Pancreas (tissue), 10 donors: ENCODE measurements around the gene ITGA2. TPM values are rescaled to one million over a fixed set of nuclear protein-coding genes. Genes with fewer than 3 reads are reported as not detected.

Source experiments
- ATAC-seq, 4 donors: fragments of 200-7000 bp; cut with Tn5 transposase; one replicate each; pipeline versions ENCODE4 v1.8.0 to v1.9.1; 2020; ENCODE audit warnings: mild to moderate bottlenecking in 4 of 4, moderate library complexity in 4 of 4
- DNase-seq, 6 donors: peaks; one replicate each; pipeline ENCODE4 v3.0.0-alpha.2; 2020
- FAIRE-seq: peaks from 2 replicates; lab custom pipeline; 2012; peaks lifted over from hg19 to GRCh38; lab: Jason Lieb, UNC
- H3K27ac ChIP-seq, 4 donors: fragments of 200-600 bp; sonication (generic); 1 replicate in 3 of 4; 2 replicates in 1 of 4; pipeline versions ENCODE4 v1.5.0 to v1.8.0; 2020
- H3K27me3 ChIP-seq, 4 donors: fragments of 200-600 bp; one replicate each; pipeline ENCODE4 v1.8.0; 2021
- H3K36me3 ChIP-seq, 3 donors: fragments of 200-600 bp; sonication (generic) in 1 of 3; one replicate each; pipeline versions ENCODE4 v1.5.0 to v1.8.0; 2020 to 2021
- H3K4me1 ChIP-seq, 3 donors: fragments of 200-600 bp; one replicate each; pipeline ENCODE4 v1.8.0; 2021
- H3K4me3 ChIP-seq, 4 donors: fragments of 200-600 bp; sonication (generic) in 2 of 4; one replicate each; pipeline versions ENCODE4 v1.5.0 to v1.8.0; 2020 to 2021
- H3K9me3 ChIP-seq, 4 donors: fragments of 200-600 bp; one replicate each; pipeline ENCODE4 v1.8.0; 2021
- WGBS, 2 donors: extraction: QIAGEN DNeasy Blood & Tissue Kit; methylation state at CpG; one replicate each; pipeline ENCODE4 v1.1.7; 2013; 5-methylcytosine and 5-hydroxymethylcytosine counted together
- intact Hi-C, 3 donors: fragments of 100-400 bp; cut with DNase I; formaldehyde crosslinking; loops; one replicate each; pipeline versions ENCODE4 v1.11.1 to v1.14.2; 2022
- polyA plus RNA-seq, 2 donors: library from polyadenylated mRNA; stranded (reverse); fragments of 200-250 nt; gene quantifications; one replicate each; pipeline ENCODE4 v1.2.3, GENCODE V29; 2013
- total RNA-seq, 6 donors: library from RNA; stranded (reverse); fragmentation: NEBNext Ultra II Directional in 4 of 6; extraction: Animal tissue kit (Norgen Biotek cat#: 25700) in 4 of 6; gene quantifications; one replicate each; pipeline versions ENCODE4 v1.2.1 to v1.2.4, GENCODE V29; 2021 to 2023
- TF ChIP-seq, protein P1 (sequence below), 4 donors: fragments of 200-600 bp; sonication (generic) in 3 of 4; IDR thresholded peaks; one replicate each; pipeline versions ENCODE4 v1.5.0 to v1.8.0; 2021; ENCODE audit warnings: antibody characterized with exemption in 4 of 4
- donor health status: healthy with polysubstance abuse.
- donor health status: DM: no; HTN: no; CAD: no; lungs with moderate emphysema.
- donor health status: DM: no; HTN: no; CAD: no.
- donor health status: control.
- donor health status: control.
- donor health status: Bipolar disorder and iron deficiency.
- donor health status: DM: yes; HTN: yes; CAD: no.
- donor health status: DM: no; HTN: no; CAD: no.
- donor health status: DM: no; HTN: no; CAD: no.
- donor health status: DM: yes; HTN: yes; CAD: no.

Gene ITGA2
- total and polyA plus RNA-seq, 8 donors = 0.30 to 12.6 (median 1.5) TPM

DNA sequence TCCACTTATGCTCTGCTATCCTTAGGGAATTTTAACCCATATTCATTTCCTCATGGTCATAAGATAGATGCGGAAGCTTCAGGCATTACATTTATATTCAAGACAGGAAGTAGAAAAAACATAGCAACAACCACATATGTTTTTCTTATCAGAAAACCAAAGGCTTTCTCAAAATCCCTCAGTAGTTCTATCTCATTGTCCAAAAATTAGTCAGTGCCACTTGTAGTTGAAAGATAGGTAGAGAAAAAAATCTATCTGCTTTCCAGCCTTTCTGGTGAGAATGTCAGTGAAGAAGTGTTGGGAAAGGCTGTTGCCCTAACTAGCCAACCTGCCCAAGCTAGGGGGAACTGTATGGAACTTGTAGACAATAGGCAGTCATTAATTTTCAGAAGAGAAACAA lies 143.9 kb downstream of the ITGA2 start:
- no peak overlapping the region for H3K27ac ChIP-seq
- DNase-seq (no peak), ATAC-seq (no peak), FAIRE-seq (no peak)
- intact Hi-C loops = no loop called here
- H3K36me3 ChIP-seq = no peaks in the 10 kb centered on the region
- TF ChIP-seq, protein P1, sequence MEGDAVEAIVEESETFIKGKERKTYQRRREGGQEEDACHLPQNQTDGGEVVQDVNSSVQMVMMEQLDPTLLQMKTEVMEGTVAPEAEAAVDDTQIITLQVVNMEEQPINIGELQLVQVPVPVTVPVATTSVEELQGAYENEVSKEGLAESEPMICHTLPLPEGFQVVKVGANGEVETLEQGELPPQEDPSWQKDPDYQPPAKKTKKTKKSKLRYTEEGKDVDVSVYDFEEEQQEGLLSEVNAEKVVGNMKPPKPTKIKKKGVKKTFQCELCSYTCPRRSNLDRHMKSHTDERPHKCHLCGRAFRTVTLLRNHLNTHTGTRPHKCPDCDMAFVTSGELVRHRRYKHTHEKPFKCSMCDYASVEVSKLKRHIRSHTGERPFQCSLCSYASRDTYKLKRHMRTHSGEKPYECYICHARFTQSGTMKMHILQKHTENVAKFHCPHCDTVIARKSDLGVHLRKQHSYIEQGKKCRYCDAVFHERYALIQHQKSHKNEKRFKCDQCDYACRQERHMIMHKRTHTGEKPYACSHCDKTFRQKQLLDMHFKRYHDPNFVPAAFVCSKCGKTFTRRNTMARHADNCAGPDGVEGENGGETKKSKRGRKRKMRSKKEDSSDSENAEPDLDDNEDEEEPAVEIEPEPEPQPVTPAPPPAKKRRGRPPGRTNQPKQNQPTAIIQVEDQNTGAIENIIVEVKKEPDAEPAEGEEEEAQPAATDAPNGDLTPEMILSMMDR (IDR thresholded peaks at IDR 0.05) = no peak
- H3K9me3 ChIP-seq = no peaks in the 10 kb centered on the region
- no peaks in the 10 kb centered on the region for H3K27me3 ChIP-seq
- WGBS, 2 donors = 86 to 91% methylated on average over 1 of the region's 1 CpG
- no peaks in the 10 kb centered on the region for H3K4me1 ChIP-seq
- H3K4me3 ChIP-seq = no peak overlapping the region

Other genes starting within 250 kb of the ITGA2 start
- 10 to 100 TPM in 2 of 6 donors, 1 to 10 TPM in 4; 3.2 to 18.3 (median 6.5) TPM for gene ITGA1, start 201.4 kb upstream of the ITGA2 start, total RNA-seq
- gene ITGA1, start 201.4 kb upstream of the ITGA2 start, polyA plus RNA-seq = 1 to 10 TPM; 1.9 to 4.3 TPM
- 10 to 100 TPM in 2 of 6 donors, 1 to 10 TPM in 4; 6.0 to 12.2 (median 8.2) TPM for gene PELO, start 201.4 kb upstream of the ITGA2 start, total RNA-seq
- 1 to 10 TPM; 2.0 to 7.3 TPM for gene PELO, start 201.4 kb upstream of the ITGA2 start, polyA plus RNA-seq
- 10 to 100 TPM; 11.4 to 20.5 (median 15.4) TPM for gene MOCS2, start 120.4 kb downstream of the ITGA2 start, total RNA-seq
- gene MOCS2, start 120.4 kb downstream of the ITGA2 start, polyA plus RNA-seq = 10 to 100 TPM; 31.2 to 37.6 TPM